GF-D8 (cell line): ENCODE results near the gene HOXC5.

Source experiments
- DNase-seq: peaks from one replicate; lab custom pipeline; 2025; lab: John Stamatoyannopoulos, UW

The HOXC5 gene

DNA sequence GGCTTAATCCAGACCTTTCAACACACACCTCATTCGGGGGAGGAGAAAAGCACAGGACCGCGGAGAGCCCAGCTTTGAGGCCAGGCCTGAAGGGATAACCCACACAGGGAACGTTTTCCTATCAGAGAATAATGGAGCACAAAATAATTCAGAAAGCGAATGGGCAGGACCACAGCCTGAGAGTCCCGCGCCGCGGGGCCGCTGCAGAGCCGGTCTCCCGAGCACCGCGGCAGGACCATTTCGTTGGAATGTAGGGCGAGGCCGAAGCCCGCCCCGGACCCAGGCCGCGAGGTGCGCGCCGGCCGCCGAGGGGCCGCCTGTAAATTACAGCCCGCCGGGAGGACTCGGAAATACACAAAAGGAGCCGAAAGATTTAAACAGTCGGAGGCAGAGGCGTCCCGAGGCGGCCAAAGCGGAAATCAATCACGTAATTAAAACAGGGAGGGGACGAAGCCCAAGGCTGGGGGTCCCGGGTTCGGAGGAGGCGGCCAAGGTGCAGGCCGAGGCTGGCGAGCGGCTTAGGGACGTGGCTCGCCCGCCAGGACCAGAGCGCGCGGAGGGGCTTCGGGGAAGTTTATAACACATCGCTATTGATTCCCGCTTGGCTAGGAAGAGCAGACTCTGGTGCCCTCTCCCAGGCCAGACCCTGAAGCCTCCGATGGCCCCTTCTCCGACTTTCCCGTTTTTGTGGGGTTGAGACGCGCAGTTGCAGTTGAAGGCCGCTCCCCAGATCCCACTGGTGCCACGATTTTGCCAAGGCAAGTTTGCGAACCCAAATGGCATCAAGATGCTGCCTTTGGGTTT is 14.5 kb downstream of the HOXC5 start:
- no peak for DNase-seq

DNA sequence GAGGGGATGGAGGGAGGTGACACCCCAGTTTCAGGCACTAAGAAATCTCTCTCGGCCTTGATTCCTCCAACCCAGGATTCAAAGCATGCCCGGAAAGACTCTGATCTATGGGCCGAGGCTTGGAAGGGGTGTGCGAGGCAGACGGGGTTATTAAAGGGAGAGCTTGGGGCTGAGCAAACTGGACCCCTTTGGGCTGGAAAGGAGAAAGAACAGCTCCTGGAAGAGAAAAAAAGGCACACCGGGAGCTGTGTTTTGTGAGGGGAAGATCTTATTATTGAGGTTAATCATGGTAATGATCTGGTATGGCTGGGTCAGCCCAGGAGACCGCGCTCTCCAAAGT is 15.1 kb downstream of the HOXC5 start:
- DNase-seq: no peak

DNA sequence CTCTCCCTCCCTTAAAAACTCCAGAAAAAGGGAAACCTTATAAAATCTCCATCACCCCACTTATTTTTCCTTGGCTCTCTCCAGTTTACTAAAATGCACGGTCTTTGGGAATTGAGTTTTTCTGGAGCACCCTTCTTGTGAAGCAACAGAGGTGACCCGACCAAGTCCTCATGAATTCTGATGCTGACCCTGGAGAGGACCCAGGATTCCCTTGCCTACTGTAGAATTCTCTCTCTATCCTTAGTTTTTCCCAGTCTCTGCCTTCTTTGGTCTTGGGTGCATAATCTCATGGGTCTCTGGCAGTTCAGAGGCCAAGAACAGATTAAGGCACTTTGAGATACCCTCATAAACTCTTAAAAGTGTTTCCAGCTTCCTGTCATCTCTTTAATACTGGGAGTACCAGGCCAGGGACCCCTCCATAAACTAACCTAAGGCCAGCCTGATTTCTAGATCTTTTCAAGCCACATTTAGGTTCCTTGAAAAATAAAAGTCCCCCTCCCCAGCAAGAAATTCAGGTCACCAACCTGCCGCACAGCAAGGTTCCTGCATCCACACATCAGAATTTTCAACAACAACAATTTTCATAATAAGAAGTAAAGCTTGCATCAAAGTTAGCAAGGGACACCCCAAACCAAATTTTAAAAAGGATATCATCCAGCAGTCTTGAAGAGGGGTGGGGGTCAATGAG is 15.7 kb downstream of the HOXC5 start:
- no peak for DNase-seq

DNA sequence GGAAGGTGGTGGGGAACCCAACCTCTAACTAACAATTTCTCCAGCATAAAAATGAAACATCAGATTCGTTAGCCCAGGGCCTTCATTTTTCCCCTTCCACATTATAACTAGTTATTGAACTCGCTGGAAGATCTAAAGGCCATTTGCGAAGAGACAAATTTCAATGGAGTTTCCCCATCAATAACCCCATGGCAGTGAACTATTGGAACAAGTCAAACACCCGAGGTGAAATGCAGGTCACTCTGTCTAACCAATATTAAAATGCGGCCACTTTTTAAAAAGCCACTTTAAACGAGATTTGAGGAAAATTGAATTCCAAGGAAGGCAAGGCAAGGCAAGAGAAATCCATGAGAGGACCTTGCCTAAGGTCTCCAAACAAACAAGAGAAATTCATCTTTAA is 16.3 kb downstream of the HOXC5 start:
- DNase-seq: no peak

DNA sequence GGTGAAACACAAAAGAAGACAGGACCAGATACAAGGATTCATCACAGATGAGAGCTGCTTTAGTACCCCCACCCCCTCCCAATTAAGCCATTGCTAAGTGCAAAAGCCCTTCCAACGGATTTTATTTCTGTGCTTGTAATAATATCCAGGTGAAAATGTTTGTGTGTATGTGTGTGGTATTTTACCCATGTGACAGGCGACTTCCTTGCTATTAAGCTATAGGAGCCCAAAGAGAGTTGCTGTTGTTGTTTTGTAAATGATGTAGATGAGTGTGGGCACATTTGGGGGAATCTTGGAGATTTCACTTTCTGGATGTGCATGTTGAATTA is 17.6 kb downstream of the HOXC5 start:
- DNase-seq: no peak

DNA sequence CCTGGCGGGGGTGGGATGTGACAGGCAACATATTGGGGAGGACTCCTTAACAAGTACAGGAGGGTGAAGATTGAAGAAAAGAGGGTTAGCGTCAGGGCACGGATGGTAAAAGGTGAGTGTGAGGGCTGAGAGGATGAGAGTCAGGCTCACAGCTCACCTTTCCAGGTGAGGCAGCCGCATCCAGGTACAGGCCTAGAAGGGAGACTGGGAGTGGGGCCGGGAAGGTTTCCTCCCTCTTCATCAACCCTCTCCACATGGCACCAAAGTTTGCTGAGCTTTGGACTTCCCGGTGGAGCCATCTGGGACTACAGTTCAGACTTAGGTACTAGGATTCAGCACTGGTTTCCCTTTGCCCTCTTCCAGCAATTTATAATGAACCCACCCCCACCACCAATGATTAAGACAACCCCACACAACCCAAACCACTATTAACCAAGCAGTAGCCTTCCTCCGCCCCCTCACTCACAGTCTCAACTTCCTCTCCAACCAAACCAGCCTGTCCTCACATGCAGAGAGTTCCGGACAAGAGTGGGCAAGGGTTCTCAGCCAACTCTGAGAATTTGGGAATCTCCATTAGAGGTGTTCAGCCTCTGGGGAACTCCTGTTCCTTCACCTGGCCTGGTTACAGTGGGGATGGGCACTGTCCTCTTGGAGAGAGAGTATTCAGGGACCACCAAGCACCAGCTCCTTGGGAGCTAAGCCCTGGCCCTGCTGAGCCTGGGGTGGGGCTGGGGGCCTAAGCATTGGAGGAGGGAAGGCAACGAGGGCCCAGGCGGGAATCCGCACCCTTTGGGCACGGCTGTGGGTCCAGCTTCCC is 18.4 kb downstream of the HOXC5 start:
- no peak for DNase-seq

DNA sequence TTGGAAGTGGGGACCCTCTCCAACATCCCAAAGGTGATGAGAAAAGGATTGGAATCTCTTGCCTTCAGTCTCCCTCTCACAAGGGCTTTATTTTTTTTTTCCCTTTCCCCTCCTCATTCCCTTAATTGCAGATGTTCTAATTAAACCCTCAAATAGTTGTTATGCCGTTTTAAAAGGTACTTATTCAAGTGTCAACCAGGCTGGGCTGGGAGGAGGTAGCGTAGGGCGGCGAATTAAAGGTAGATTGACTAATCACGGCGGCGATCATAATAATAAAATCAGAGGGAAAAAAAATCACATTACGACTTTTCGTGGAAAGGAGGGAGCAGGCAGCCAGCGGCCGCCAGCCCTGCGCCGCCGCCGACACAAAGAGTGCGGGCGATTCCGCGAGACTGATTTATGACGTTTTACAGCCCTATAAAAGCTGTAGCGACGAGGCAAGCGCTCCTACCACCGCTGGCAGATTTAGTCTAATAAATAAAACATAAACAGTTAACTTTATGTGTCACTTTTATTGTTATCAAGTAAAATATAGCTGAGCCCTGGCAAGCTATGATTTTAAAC is 19.1 kb downstream of the HOXC5 start:
- no peak for DNase-seq

DNA sequence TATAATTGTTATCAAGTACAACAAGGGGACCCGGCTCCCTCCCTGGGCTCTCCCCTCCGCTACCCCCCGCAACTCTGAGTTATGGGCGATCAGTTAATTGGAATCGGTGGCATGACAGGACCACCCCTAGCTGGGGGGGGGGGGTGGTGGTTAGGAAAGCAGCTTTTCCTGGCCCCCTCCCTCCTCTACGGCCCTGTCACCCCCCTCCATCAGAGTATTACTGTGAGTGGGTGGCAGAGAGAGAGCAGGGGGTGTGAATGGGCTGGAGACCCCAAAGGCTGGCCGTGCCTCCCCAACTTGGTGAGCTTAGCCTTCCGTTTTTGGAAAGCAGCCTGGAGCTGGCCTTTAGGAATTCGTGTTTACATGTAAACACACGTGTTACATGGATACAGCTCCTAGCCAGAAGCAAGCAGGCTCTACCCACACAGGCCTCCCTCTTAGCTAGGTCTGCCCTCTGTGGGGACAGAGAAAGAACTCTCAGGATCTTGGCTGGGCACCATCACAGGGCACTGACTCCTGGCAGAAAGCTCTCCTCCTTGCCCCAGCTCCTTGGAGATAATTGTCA is 19.7 kb downstream of the HOXC5 start:
- DNase-seq: no peak

DNA sequence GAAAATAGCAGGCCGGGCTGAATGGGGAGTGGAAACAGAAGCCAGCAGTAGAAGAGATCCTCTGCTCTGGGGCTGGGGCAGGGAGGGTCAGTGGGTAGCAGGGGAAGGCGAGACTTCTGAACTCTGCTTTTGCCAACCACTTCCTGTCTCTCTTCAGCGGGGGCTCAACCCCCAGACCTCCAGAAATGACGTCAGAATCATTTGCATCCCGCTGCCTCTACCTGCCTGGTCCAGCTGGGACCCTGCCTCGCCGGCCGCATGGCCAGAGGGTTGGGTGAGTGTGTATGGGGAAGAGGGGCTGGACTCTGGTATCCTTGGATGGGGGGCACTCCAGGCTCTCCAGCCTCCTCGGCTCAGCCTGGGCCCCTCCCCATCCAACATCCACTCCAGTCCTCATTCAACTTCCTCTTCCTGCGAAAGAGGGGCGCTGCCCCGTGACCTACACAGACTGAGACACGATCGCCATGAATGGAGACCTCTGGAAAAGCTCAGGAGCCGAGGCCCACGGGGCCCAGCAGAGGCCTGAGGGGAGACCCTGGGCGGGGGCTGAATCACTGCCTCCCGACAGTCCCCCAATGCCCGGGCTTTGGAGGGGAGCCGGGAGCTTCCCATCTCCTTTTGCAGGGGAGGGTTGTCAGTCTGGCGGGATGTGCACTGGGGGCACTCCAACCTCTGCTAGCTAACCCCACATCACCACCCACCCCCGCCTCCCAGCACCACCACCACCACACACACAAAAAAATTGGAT is 20.3 kb downstream of the HOXC5 start:
- no peak for DNase-seq

DNA sequence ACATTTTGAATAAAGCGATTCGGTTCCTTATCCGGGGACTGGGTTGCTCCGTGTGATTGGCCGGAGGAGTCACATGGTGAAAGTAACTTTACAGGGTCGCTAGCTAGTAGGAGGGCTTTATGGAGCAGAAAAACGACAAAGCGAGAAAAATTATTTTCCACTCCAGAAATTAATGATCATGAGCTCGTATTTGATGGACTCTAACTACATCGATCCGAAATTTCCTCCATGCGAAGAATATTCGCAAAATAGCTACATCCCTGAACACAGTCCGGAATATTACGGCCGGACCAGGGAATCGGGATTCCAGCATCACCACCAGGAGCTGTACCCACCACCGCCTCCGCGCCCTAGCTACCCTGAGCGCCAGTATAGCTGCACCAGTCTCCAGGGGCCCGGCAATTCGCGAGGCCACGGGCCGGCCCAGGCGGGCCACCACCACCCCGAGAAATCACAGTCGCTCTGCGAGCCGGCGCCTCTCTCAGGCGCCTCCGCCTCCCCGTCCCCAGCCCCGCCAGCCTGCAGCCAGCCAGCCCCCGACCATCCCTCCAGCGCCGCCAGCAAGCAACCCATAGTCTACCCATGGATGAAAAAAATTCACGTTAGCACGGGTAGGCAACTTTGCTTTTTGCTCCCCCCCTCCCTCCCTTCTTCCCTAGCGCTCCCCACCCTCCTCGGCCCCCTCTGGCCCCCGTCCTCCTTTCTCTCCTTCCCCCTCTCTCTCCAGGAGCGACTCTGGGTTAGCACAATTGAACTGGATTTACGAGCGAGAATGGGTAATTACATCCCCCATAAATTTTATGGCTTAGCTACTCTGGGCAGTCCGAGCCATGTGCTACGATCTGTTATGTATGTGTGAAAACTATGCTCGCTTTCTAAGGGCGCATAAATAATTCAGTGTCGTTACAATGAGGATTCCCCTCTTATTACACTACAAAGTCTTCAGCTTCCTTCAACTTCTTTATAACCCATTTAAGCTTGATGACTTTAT is 21.2 kb downstream of the HOXC5 start, which contains the start of gene HOXC4:
TSS of gene HOXC4 (plus strand) at position 85 of the 991 bp plus-strand sequence. CDS start at position 173, 88 bp downstream.
- no peak for DNase-seq

DNA sequence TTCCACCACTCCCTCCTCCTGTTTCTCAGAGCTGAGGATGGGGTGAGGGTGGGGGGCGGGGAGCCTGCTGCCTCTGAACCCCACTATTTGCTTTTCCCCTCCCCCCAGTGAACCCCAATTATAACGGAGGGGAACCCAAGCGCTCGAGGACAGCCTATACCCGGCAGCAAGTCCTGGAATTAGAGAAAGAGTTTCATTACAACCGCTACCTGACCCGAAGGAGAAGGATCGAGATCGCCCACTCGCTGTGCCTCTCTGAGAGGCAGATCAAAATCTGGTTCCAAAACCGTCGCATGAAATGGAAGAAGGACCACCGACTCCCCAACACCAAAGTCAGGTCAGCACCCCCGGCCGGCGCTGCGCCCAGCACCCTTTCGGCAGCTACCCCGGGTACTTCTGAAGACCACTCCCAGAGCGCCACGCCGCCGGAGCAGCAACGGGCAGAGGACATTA is 21.9 kb downstream of the HOXC5 start:
- DNase-seq: no peak

DNA sequence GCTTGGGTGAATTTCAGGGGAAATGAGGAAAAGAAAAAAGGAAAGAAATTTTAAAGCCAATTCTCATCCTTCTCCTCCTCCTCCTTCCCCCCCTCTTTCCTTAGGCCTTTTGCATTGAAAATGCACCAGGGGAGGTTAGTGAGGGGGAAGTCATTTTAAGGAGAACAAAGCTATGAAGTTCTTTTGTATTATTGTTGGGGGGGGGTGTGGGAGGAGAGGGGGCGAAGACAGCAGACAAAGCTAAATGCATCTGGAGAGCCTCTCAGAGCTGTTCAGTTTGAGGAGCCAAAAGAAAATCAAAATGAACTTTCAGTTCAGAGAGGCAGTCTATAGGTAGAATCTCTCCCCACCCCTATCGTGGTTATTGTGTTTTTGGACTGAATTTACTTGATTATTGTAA is 22.7 kb downstream of the HOXC5 start:
- DNase-seq: no peak

DNA sequence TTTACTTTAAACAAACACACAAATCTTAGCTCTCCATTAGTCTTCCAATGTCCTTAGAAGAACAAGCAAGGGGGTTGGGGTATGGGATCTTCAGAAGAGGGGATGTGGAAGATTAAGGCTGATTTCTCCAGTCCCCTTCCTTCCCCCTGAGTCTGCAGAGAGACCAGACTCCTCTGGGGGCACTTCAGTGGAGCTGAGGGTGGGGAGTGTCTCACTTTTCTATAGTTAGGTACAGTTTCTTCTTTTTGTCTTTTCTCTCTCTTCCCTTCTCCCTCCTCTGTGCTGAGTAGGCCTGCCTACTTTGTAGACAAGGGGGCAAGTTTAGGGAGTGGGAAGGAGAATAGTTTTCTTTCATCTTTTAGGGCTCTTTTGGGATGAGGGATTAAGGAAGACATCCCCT is 23.3 kb downstream of the HOXC5 start:
- no peak for DNase-seq

DNA sequence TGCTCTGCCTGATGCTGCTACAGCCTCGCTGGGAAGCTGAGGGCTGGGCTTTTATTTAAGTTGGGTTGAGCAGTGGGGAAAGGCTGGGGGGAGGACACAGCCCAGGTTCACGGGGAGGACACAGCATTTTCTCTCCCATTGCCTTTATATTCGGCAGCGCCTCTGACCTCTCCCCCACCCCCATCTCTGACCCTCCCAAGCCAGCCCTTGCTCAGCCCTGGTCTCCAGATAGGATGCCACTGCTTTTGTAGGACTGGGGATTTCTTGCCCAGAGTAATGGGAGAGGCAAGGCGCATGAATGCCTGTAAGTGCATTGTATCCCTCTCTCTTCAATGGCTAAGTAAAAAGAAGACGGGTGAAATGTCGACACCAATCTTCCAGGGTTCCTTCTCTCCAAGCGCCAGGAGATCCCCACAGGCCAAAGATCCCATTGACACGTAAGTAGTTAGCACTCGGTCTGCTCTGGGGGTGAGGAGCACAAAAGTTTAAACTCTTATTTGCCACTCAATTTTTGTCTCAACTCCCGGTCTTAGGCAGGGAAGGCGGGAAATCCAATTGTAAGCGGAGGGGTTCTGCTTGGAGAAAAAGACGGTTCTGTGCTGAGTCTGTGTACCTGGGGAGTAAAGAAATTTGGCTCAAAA is 25.4 kb downstream of the HOXC5 start:
- DNase-seq: no peak

DNA sequence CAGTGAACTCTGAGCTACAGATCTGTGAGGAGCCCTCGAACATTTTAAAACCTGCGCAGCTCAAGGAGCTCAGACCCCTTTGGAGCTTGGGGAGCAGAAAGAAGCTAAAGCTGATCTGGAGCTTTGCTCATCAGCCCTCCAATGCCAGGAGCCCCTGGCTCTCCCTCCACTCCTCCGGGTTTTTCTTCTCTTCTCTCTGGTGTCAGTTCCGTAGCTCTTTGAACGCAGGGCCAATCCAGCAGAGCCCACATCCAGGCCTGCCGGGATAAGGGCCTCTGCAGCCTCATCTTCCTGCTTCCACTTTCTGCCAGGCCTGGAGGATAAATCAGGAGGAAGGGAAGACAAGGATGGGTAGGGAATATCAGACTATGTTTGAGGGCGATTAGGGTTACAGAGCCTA is 26.8 kb downstream of the HOXC5 start:
- DNase-seq: no peak

DNA sequence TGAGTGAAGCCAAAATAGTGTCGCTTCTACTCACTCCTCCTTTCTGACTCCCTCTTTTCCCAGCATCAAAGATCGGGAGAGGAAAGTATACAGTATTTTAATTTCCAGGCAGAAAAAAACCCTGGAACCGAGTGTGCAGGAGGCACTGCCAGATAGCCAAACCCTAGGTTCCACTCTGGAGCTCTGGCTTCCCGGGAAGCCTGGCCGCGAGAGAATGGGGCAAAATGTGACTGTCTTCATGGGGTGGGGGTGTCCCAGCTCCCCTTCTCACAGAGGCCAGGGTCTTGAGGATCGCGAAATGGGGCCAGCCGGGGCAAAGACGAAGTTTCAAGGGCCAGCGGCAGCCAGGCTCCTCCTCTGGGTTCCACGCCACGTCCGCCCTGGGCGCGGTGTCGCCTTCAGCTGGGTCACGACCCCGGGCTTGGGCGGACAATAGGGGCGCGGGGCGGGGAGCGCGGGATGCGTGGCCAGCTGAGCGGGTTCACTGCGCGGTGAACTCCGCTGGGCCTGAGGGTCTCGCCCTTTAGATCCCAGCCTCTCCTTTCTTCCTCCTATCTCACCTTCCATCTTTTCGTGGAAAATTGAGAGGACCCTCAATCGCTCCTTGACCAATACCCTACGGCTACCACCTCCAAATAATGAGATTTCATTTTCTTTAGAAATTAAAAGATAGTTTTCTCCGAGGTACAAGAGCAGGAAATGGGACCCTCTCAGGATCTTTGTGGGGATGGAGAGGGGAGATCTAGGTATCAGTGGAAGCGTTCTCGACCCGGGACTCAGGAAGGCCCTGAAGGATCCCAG is 27.5 kb downstream of the HOXC5 start:
- DNase-seq: no peak

DNA sequence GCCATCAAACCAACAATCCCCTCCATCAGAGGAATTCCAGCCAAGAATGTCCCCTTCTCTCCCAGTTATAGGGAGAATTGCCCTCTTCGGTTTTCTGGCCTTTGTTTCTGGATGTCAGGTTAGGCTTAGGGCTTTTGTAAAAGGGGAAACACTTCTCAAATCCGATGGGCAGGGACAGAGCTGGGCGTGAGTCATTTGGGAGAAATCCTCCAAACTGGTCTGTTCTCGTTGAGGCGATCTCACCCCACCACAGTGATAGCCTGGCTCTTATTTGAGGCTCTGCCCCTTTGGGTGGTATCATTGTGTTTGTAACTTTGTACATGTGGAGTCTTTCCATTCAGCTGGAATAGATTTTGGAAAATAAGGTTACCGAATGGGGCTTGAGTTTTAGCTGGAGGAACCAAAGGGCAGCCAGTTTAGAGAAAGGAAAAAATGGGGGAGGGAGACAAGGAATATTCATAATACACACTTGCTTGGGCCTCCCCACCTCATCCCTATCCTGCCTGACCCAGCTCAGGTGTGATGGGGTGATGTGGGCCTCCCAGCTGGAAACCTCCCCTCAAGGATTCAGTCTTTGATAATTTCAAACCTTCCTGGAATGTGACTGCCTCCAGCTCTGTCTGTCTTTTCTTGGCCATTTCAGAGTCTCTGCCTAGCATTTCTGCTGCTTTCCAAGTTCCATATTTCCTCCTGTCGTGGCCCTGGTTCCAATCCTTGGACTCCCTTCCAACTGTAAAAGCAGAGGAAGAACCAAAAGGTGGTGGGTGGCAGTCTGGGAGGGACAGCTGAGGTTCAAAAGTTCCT is 28.3 kb downstream of the HOXC5 start:
- no peak for DNase-seq

DNA sequence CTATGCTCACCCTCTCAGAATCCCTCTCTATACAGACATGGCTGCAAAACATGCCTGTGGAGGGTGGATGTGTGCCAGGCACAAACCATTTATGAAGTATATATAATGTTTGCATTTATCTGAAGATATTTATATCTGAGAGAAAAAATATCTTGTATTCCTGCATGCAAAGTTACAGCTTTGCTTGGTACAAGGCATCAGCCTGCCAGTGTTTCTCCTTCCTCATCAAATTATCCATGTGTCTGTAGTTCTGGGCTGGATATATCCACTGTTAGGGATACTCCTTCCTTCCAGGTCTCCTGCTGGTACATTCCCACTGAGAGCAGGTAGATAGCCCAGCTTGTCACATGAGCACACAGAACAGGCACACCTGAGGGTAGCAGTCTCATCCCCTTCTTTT is 32.8 kb downstream of the HOXC5 start:
- no peak for DNase-seq
